ENCODE results near the gene IGIP. TPM values are rescaled to one million over a fixed set of nuclear protein-coding genes. Genes with fewer than 3 reads are reported as not detected.

The IGIP gene
- total and polyA plus RNA-seq, 2 donors (not counting 1 experiment from before 2014, with no cell fraction given) = 1.3 to 9.9 TPM

DNA sequence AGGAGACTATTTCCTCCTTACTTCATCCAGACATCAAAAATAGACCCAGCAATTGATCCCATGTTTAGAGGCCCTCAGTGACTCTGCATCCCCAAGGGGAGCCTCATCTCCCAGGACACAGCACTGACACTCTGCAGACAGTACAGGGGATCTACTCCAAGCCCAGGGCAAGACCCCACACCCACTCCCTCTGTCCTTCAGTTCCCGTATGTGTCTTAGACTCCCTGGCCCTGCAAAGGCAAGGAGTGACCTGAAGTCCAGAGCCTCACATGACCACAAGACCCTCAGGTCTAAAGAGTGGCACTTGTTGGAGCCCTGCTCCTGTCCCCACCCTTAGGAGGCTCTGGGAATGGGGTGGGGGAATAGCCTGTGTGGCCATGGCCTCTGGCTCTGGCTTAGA, 21.7 kb downstream of the IGIP start:
- Histone ChIP-seq H3K4me3 (ENCODE audit: control extremely low read depth in 1 of 5, extremely low read depth in 1 of 5, insufficient read depth in 1 of 5, low read depth in 2 of 5, low read length in 4 of 5) (no peak overlapping the region), H3K27ac (ENCODE audit: low read length in 2 of 2) (no peak overlapping the region), H3K9me3 (ENCODE audit: control extremely low read depth in 1 of 3, control insufficient read depth in 2 of 3, insufficient read depth in 1 of 3, low read length in 2 of 3) (peaks cover 0 to 3% (median 0%) of the 10 kb centered on the region in 3 donors), H3K4me2 (replicated peaks; ENCODE audit: low read depth, low read length, poor library complexity, severe bottlenecking) (no peak overlapping the region), H3K9ac (ENCODE audit: low read length) (no peak overlapping the region), H4K20me1 (ENCODE audit: control insufficient read depth, insufficient read depth, low read length, poor library complexity, severe bottlenecking) (peaks cover 36% of the 10 kb centered on the region), H3K4me1 (ENCODE audit: control insufficient read depth in 2 of 2, insufficient read depth in 2 of 2, low read length in 2 of 2) (peaks cover 17 to 21% of the 10 kb centered on the region in 2 donors), H3K36me3 (replicated peaks in 1 of 2; ENCODE audit: control extremely low read depth in 1 of 2, control insufficient read depth in 1 of 2, extremely low read depth in 1 of 2, insufficient read depth in 2 of 2, low read length in 1 of 2) (no peaks in the 10 kb centered on the region), H3K79me2 (ENCODE audit: control insufficient read depth, insufficient read depth, low read length) (peaks cover 16% of the 10 kb centered on the region), H2AFZ (ENCODE audit: insufficient read depth, low read depth, low read length, poor library complexity, severe bottlenecking) (no peak overlapping the region), H3K27me3 (replicated peaks in 1 of 4; ENCODE audit: control extremely low read depth in 1 of 4, control insufficient read depth in 3 of 4, insufficient read depth in 4 of 4, low read length in 3 of 4) (peaks cover 0 to 27% (median 11%) of the 10 kb centered on the region in 4 experiments)
- no peak overlapping the region for H3K4me3 Mint-ChIP-seq
- TF ChIP-seq EZH2 (IDR thresholded peaks at IDR 0.05; ENCODE audit: borderline replicate concordance, insufficient read depth, low read depth, low read length, poor library complexity, severe bottlenecking) = no peak
- TF ChIP-seq, protein P1, sequence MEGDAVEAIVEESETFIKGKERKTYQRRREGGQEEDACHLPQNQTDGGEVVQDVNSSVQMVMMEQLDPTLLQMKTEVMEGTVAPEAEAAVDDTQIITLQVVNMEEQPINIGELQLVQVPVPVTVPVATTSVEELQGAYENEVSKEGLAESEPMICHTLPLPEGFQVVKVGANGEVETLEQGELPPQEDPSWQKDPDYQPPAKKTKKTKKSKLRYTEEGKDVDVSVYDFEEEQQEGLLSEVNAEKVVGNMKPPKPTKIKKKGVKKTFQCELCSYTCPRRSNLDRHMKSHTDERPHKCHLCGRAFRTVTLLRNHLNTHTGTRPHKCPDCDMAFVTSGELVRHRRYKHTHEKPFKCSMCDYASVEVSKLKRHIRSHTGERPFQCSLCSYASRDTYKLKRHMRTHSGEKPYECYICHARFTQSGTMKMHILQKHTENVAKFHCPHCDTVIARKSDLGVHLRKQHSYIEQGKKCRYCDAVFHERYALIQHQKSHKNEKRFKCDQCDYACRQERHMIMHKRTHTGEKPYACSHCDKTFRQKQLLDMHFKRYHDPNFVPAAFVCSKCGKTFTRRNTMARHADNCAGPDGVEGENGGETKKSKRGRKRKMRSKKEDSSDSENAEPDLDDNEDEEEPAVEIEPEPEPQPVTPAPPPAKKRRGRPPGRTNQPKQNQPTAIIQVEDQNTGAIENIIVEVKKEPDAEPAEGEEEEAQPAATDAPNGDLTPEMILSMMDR (IDR thresholded peaks at IDR 0.05) = no peak
- peaks cover 20% of the 10 kb centered on the region for H3K27me3 Mint-ChIP-seq
- DNase-seq = no peak
- intact Hi-C loops (cut with micrococcal nuclease) = no loop called here
- ChIA-PET CTCF (interaction anchor here (23.0 kb wide), 1 partner anchor 77 kb away, joined by 513 read pairs; no protein-coding TSS in a partner anchor), POLR2A (no interaction called here)
- WGBS (ENCODE audit: insufficient coverage) = 83% methylated on average over 1 of the region's 1 CpG
- peaks cover 27% of the 10 kb centered on the region for H3K4me1 Mint-ChIP-seq
- ATAC-seq (ENCODE audit: low read depth) = no peak
- H3K27ac Mint-ChIP-seq = no peak overlapping the region
- H3K9me3 Mint-ChIP-seq (ENCODE audit: insufficient read depth) = no peaks in the 10 kb centered on the region

DNA sequence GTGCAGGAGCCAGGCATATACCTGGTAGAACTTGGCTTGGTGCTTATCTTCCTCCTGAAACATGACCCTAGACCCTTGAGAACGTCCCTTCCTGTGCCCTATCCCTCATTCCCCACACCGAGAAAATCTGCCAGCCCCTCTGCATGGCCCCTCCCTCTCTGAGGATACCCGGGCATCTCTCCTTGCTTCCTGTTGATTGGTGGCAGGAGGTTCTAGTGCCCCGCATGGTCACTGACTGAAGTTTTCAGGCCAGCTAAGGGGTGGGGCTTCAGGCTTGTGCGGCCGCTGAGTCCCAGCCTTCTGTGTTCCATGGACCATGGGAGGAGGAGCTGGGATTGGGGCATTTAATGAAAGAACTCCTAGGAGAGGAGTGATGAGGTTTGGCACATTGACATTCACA, 22.8 kb downstream of the IGIP start:
- peaks cover 27% of the 10 kb centered on the region for H3K4me1 Mint-ChIP-seq
- H3K27me3 ChIP-seq (replicated peaks in 1 of 4; ENCODE audit: control extremely low read depth in 1 of 4, control insufficient read depth in 3 of 4, insufficient read depth in 4 of 4, low read length in 3 of 4) = peaks cover 0 to 27% (median 11%) of the 10 kb centered on the region in 4 experiments
- H3K27ac Mint-ChIP-seq = no peak overlapping the region
- no peak overlapping the region for H3K9ac ChIP-seq (ENCODE audit: low read length)
- DNase-seq = no peak
- peaks cover 16% of the 10 kb centered on the region for H3K79me2 ChIP-seq (ENCODE audit: control insufficient read depth, insufficient read depth, low read length)
- intact Hi-C loops (cut with micrococcal nuclease) = no loop called here
- peaks cover 17 to 28% of the 10 kb centered on the region in 2 donors for H3K4me1 ChIP-seq (ENCODE audit: control insufficient read depth in 2 of 2, insufficient read depth in 2 of 2, low read length in 2 of 2)
- ChIA-PET POLR2A (no interaction called here), CTCF (interaction anchor here (1.1 to 23.0 kb wide), 2 partner anchors 78 to 96 kb away, joined by 3 to 513 read pairs; no protein-coding TSS in a partner anchor)
- H3K4me3 ChIP-seq (ENCODE audit: control extremely low read depth in 1 of 5, extremely low read depth in 1 of 5, insufficient read depth in 1 of 5, low read depth in 2 of 5, low read length in 4 of 5) = no peak overlapping the region
- no peak for ATAC-seq (ENCODE audit: low read depth)
- peaks cover 36% of the 10 kb centered on the region for H4K20me1 ChIP-seq (ENCODE audit: control insufficient read depth, insufficient read depth, low read length, poor library complexity, severe bottlenecking)
- peaks cover 0 to 3% (median 0%) of the 10 kb centered on the region in 3 donors for H3K9me3 ChIP-seq (ENCODE audit: control extremely low read depth in 1 of 3, control insufficient read depth in 2 of 3, insufficient read depth in 1 of 3, low read length in 2 of 3)
- no peak overlapping the region for H3K4me3 Mint-ChIP-seq
- H3K4me2 ChIP-seq (replicated peaks; ENCODE audit: low read depth, low read length, poor library complexity, severe bottlenecking) = no peak overlapping the region
- H2AFZ ChIP-seq (ENCODE audit: insufficient read depth, low read depth, low read length, poor library complexity, severe bottlenecking) = no peak overlapping the region
- H3K27ac ChIP-seq (ENCODE audit: low read length in 2 of 2) = no peak overlapping the region
- WGBS (ENCODE audit: insufficient coverage) = 44% methylated on average over 4 of the region's 6 CpGs
- H3K36me3 ChIP-seq (replicated peaks in 1 of 2; ENCODE audit: control extremely low read depth in 1 of 2, control insufficient read depth in 1 of 2, extremely low read depth in 1 of 2, insufficient read depth in 2 of 2, low read length in 1 of 2) = no peaks in the 10 kb centered on the region
- TF ChIP-seq, protein P1 (IDR thresholded peaks at IDR 0.05) = no peak
- TF ChIP-seq EZH2 (IDR thresholded peaks at IDR 0.05; ENCODE audit: borderline replicate concordance, insufficient read depth, low read depth, low read length, poor library complexity, severe bottlenecking) = no peak
- H3K27me3 Mint-ChIP-seq = peaks cover 20% of the 10 kb centered on the region
- H3K9me3 Mint-ChIP-seq (ENCODE audit: insufficient read depth) = no peaks in the 10 kb centered on the region
